Kidney epithelial cell (primary cell): ENCODE measurements around the gene TRIM37. TPM values are rescaled to one million over a fixed set of nuclear protein-coding genes. Genes with fewer than 3 reads are reported as not detected.

Source experiments
- DNase-seq: peaks from one replicate; pipeline ENCODE4 v3.0.0-alpha.2; 2010; ENCODE audit warnings: low read depth
- H3K27me3 ChIP-seq: 2 replicates; pipeline ENCODE4 v1.6.0; 2011; ENCODE audit warnings: low read length; ENCODE audit not compliant: control insufficient read depth, insufficient read depth
- H3K36me3 ChIP-seq: 2 replicates; pipeline ENCODE4 v1.5.1; 2011; ENCODE audit warnings: low read length; ENCODE audit not compliant: control insufficient read depth, insufficient read depth
- H3K4me3 ChIP-seq: 2 replicates; pipeline ENCODE4 v1.5.1; 2011; ENCODE audit warnings: low read depth, mild to moderate bottlenecking, control low read depth, low read length
- CTCF ChIP-seq: IDR thresholded peaks from 2 replicates; pipeline ENCODE4 v1.5.1; 2011; ENCODE audit warnings: mild to moderate bottlenecking, moderate library complexity, low read length, control low read depth, inconsistent platforms; ENCODE audit not compliant: insufficient read depth, poor library complexity, severe bottlenecking
- total RNA-seq: library from RNA; depleted of rRNA; stranded (reverse); fragments of >200 nt; gene quantifications from 2 replicates; pipeline ENCODE4 v1.2.3, GENCODE V29; 2015

TRIM37 gene
- total RNA-seq, 1 donor from 2014 or later: 30.2 TPM

- no peaks in the 10 kb centered on the region for H3K27me3 ChIP-seq
- H3K36me3 ChIP-seq: no peaks in the 10 kb centered on the region
- no peak overlapping the region for H3K4me3 ChIP-seq
- TF ChIP-seq CTCF: no peak
- DNase-seq: no peak
These were observed 162.5 kb downstream of the TRIM37 start for GRCh38 chr17:58944166-58944565.

- Histone ChIP-seq H3K27me3 (no peaks in the 10 kb centered on the region), H3K4me3 (no peak overlapping the region), H3K36me3 (no peaks in the 10 kb centered on the region)
- TF ChIP-seq CTCF: no peak
- no peak for DNase-seq
These were observed 170.4 kb downstream of the TRIM37 start for GRCh38 chr17:58936295-58936694.

- no peak for TF ChIP-seq CTCF
- H3K27me3 ChIP-seq: no peaks in the 10 kb centered on the region
- no peak overlapping the region for H3K4me3 ChIP-seq
- no peak for DNase-seq
- no peaks in the 10 kb centered on the region for H3K36me3 ChIP-seq
These were observed 173.7 kb downstream of the TRIM37 start for GRCh38 chr17:58932956-58933355.

Other genes with a start within 250 kb of the TRIM37 start
- gene SKA2, start 48.3 kb upstream of the TRIM37 start, total RNA-seq: 25.7 and 42.8 TPM in 2 replicates
- gene PRR11, start 48.9 kb upstream of the TRIM37 start, total RNA-seq: 7.4 and 8.1 TPM in 2 replicates
- gene SMG8, start 103.2 kb upstream of the TRIM37 start, total RNA-seq: 19.6 and 24.0 TPM in 2 replicates
- gene GDPD1, start 113.6 kb upstream of the TRIM37 start, total RNA-seq: 1.7 and 2.7 TPM in 2 replicates
- gene YPEL2, start 224.8 kb upstream of the TRIM37 start, total RNA-seq: 9.4 and 16.8 TPM in 2 replicates